GM12878 (cell line): ENCODE data around the gene TMTC1. TPM values are rescaled to one million over a fixed set of nuclear protein-coding genes. Genes with fewer than 3 reads are reported as not detected.

ENCODE experiments used
- ATAC-seq: fragments of 200-7000 bp; cut with Tn5 transposase; 3 replicates; pipeline ENCODE4 v1.9.1; 2020; ENCODE audit warnings: mild to moderate bottlenecking, moderate library complexity
- BruUV-seq: library from RNA; stranded (reverse); fragments of 400-500 nt; replicated peaks from 2 replicates; lab custom pipeline; 2021; lab: Mats Ljungman, UMichigan
- CTCF ChIA-PET: fragments of 300-600 bp; sonication (Branson Sonifier 250); formaldehyde crosslinking; extraction: SDS; loops from one replicate; lab custom pipeline; 2021; ENCODE audit warnings: inconsistent platforms; lab: Yijun Ruan, JAX
- POLR2A ChIA-PET: fragments of 350-600 bp; formaldehyde crosslinking; extraction: SDS; loops from one replicate; lab custom pipeline; 2021; ENCODE audit warnings: inconsistent platforms; lab: Charles Lee
- RAD21 ChIA-PET: fragments of 300-600 bp; sonication (Branson Sonifier 250); formaldehyde crosslinking; loops from one replicate; lab custom pipeline; 2023; ENCODE audit warnings: antibody characterized with exemption; ENCODE audit not compliant: unreplicated experiment; lab: Charles Lee
- SMC1A ChIA-PET: fragments of 300-600 bp; sonication (Branson Sonifier 250); formaldehyde crosslinking; loops from one replicate; lab custom pipeline; 2023; ENCODE audit not compliant: unreplicated experiment, uncharacterized antibody; lab: Charles Lee
- DNase-seq: peaks from one replicate; pipeline ENCODE4 v3.0.0-alpha.2; 2011; ENCODE audit warnings: low read depth, low spot score
- FAIRE-seq: peaks from 3 replicates; lab custom pipeline; 2011; peaks lifted over from hg19 to GRCh38; lab: Jason Lieb, UNC
- H2AFZ ChIP-seq: 2 replicates; pipeline ENCODE4 v1.6.0; 2011; ENCODE audit warnings: low read depth, low read length, control low read depth; ENCODE audit not compliant: control insufficient read depth
- H3K27ac ChIP-seq: 2 replicates; pipeline ENCODE4 v1.5.1; 2011; ENCODE audit warnings: control low read depth; ENCODE audit not compliant: control insufficient read depth, insufficient read depth
- H3K27me3 ChIP-seq, 2 experiments: replicated peaks in 1 of 2; 2 replicates each; pipeline versions ENCODE4 v1.6.0 to v1.6.1; 2011; ENCODE audit warnings: low read length in 1 of 2; ENCODE audit not compliant: control insufficient read depth in 2 of 2, insufficient read depth in 2 of 2
- H3K36me3 ChIP-seq, 2 experiments: 2 replicates each; pipeline ENCODE4 v1.5.1; 2011; ENCODE audit warnings: low read length in 1 of 2; ENCODE audit not compliant: control insufficient read depth in 2 of 2, insufficient read depth in 2 of 2
- H3K4me1 ChIP-seq: 2 replicates; pipeline ENCODE4 v1.6.1; 2011; ENCODE audit warnings: mild to moderate bottlenecking, low read length, moderate library complexity, mixed read lengths; ENCODE audit not compliant: control insufficient read depth, insufficient read depth
- H3K4me2 ChIP-seq: 2 replicates; pipeline ENCODE4 v1.6.0; 2011; ENCODE audit warnings: control low read depth; ENCODE audit not compliant: control insufficient read depth, insufficient read depth
- H3K4me3 ChIP-seq: fragments of 200-600 bp; sonication (generic); 2 replicates; pipeline ENCODE4 v1.5.1; 2016
- H3K79me2 ChIP-seq: 2 replicates; pipeline ENCODE4 v1.6.0; 2011; ENCODE audit warnings: low read length; ENCODE audit not compliant: control insufficient read depth, insufficient read depth
- H3K9ac ChIP-seq: 2 replicates; pipeline ENCODE4 v1.8.0; 2011; ENCODE audit warnings: low read length, control low read depth, mixed read lengths; ENCODE audit not compliant: control insufficient read depth, insufficient read depth
- H3K9me3 ChIP-seq: replicated peaks from 3 replicates; pipeline ENCODE4 v1.5.1; 2011; ENCODE audit warnings: mild to moderate bottlenecking, low read length; ENCODE audit not compliant: control insufficient read depth, insufficient read depth
- H4K20me1 ChIP-seq: 2 replicates; pipeline ENCODE4 v1.6.0; 2011; ENCODE audit not compliant: control insufficient read depth, insufficient read depth
- BCL11A ChIP-seq: IDR thresholded peaks from 2 replicates; pipeline ENCODE4 v1.6.1; 2011; ENCODE audit warnings: low read depth, low read length
- BMI1 ChIP-seq: fragments of 450-650 bp; IDR thresholded peaks from 2 replicates; pipeline ENCODE4 v1.6.1; 2016; ENCODE audit warnings: mild to moderate bottlenecking, moderate library complexity, borderline replicate concordance
- CTCF ChIP-seq, 3 experiments: IDR thresholded peaks in 2 of 3; conservative IDR thresholded peaks in 1 of 3; 2 replicates each; pipeline ENCODE4 v1.5.1; 2011; ENCODE audit warnings: low read depth in 3 of 3, low read length in 3 of 3, mild to moderate bottlenecking in 3 of 3, control low read depth in 2 of 3, moderate library complexity in 2 of 3, inconsistent platforms in 1 of 3, mixed read lengths in 1 of 3; ENCODE audit not compliant: control insufficient read depth in 2 of 3, insufficient read depth in 1 of 3; ENCODE audit errors: extremely low read depth in 1 of 3
- EED ChIP-seq: sonication (generic); IDR thresholded peaks from 2 replicates; pipeline ENCODE4 v1.6.1; 2016; ENCODE audit warnings: antibody characterized with exemption, low read depth
- GATAD2B ChIP-seq: fragments of 450-650 bp; conservative IDR thresholded peaks from 2 replicates; pipeline ENCODE4 v1.6.1; 2017; ENCODE audit warnings: low read depth, mild to moderate bottlenecking, moderate library complexity
- MAX ChIP-seq: IDR thresholded peaks from 2 replicates; pipeline ENCODE4 v1.6.1; 2012; ENCODE audit warnings: low read depth, low read length, improper control_type of control experiment
- ZBED1 ChIP-seq: IDR thresholded peaks from 2 replicates; pipeline ENCODE4 v1.6.1; 2016; ENCODE audit warnings: borderline replicate concordance
- ZBTB33 ChIP-seq: fragments of 450-650 bp; IDR thresholded peaks from 2 replicates; pipeline ENCODE4 v1.6.1; 2017; ENCODE audit warnings: mild to moderate bottlenecking
- ZBTB40 ChIP-seq: fragments of 450-650 bp; IDR thresholded peaks from 2 replicates; pipeline ENCODE4 v1.6.1; 2016; ENCODE audit warnings: mild to moderate bottlenecking, moderate library complexity, borderline replicate concordance
- ZNF217 ChIP-seq: fragments of 450-650 bp; IDR thresholded peaks from 2 replicates; pipeline ENCODE4 v1.6.1; 2017; ENCODE audit warnings: antibody characterized with exemption, mild to moderate bottlenecking
- WGBS: methylation state at CpG from one replicate; pipeline ENCODE4 v1.1.6; 2016; ENCODE audit warnings: low lambda C conversion rate; ENCODE audit not compliant: insufficient replicate concordance, insufficient coverage; ENCODE audit errors: missing lambda C conversion rate; 5-methylcytosine and 5-hydroxymethylcytosine counted together
- in situ Hi-C: fragments of 300-500 bp; cut with MboI; formaldehyde crosslinking; loops from 9 replicates; pipeline ENCODE4 v1.14.3; 2018; ENCODE audit warnings: mixed read lengths
- intact Hi-C: fragments of 100-400 bp; cut with micrococcal nuclease; formaldehyde crosslinking; loops from one replicate; pipeline ENCODE4 v1.14.2; 2022; ENCODE audit not compliant: unreplicated experiment
- polyA plus RNA-seq, 11 experiments: library from polyadenylated mRNA; depleted of rRNA in 4 of 11; unstranded in 6 of 11; stranded (reverse) in 5 of 11; fragments of >200 nt; fragmentation: Nextera tagmentation in 4 of 11; fragmentation: Illumina TruSeq in 1 of 11; extraction: Ambion mirVana in 4 of 11; extraction: Trizol in 1 of 11; gene quantifications; 1 replicate in 1 of 11; 2 replicates in 10 of 11; pipeline versions ENCODE4 v1.2.1 to v1.2.3, GENCODE V29; 2011 to 2016; ENCODE audit warnings: inconsistent platforms in 2 of 11, missing spikeins in 2 of 11, low read depth in 1 of 11
- total RNA-seq, 4 experiments: library from RNA; depleted of rRNA in 3 of 4; stranded (reverse); fragments of >200 nt in 3 of 4; fragmentation: Illumina TruSeq in 1 of 4; extraction: Trizol in 1 of 4; gene quantifications; 2 replicates each; pipeline versions ENCODE4 v1.2.1 to v1.2.3, GENCODE V29; 2013 to 2021

The TMTC1 gene
- total and polyA plus RNA-seq, 10 of the 15 experiments (the other 5 are each of a cell fraction or from before 2014, with no cell fraction given) = 0.10 to 20.9 (median 0.57) TPM

- intact Hi-C loops = no loop called here
- in situ Hi-C loops = no loop called here
- ChIA-PET POLR2A (no interaction called here), CTCF (interaction anchor here (1.3 to 1.5 kb wide), 3 partner anchors 9 to 13 kb away, joined by 3 to 4 read pairs (median 4); no protein-coding TSS in a partner anchor), RAD21 (interaction anchor here (1.6 to 2.4 kb wide), 2 partner anchors 11 to 14 kb away, joined by 5 to 12 read pairs; no protein-coding TSS in a partner anchor), SMC1A (interaction anchor here (1.0 to 1.5 kb wide), 3 partner anchors 10 to 370 kb away, joined by 3 to 9 read pairs (median 4); no protein-coding TSS in a partner anchor)
- BruUV-seq = no TSS peak
- H3K36me3 ChIP-seq = no peaks in the 10 kb centered on the region
- DNase-seq = no peak
- no peaks in the 10 kb centered on the region for H3K27me3 ChIP-seq
- no peak overlapping the region for H3K27ac ChIP-seq
- H3K4me2 ChIP-seq = no peak overlapping the region
- no peaks in the 10 kb centered on the region for H4K20me1 ChIP-seq
- WGBS = 0% methylated on average over 1 of the region's 1 CpG
- no peaks in the 10 kb centered on the region for H3K79me2 ChIP-seq
- TF ChIP-seq ZBED1 (no peak), EED (no peak), BCL11A (no peak), ZBTB40 (no peak), CTCF (IDR thresholded peaks at IDR 0.05 in 2 of 3, conservative IDR thresholded peaks at IDR 0.05 in 1 of 3; ENCODE audit: control insufficient read depth in 2 of 3, extremely low read depth in 1 of 3, insufficient read depth in 1 of 3, low read depth in 3 of 3, low read length in 3 of 3) (no peak), BMI1 (no peak), GATAD2B (no peak), MAX (no peak), ZBTB33 (no peak), ZNF217 (no peak)
- H3K9me3 ChIP-seq = no peaks in the 10 kb centered on the region
- H3K9ac ChIP-seq = no peak overlapping the region
- no peak for FAIRE-seq
- no peak overlapping the region for H3K4me3 ChIP-seq
- no peaks in the 10 kb centered on the region for H3K4me1 ChIP-seq
- H2AFZ ChIP-seq = no peak overlapping the region
- no peak for ATAC-seq
These were observed 252.3 kb downstream of the TMTC1 start for GRCh38 chr12:29531471-29531870.
